Dermis microvascular lymphatic vessel endothelial cell (primary cell): ENCODE results near the gene NFE2L1. TPM values are rescaled to one million over a fixed set of nuclear protein-coding genes. Genes with fewer than 3 reads are reported as not detected.

Source experiments
- DNase-seq, 2 donors: peaks; one replicate each; pipeline versions ENCODE4 v3.0.0 to v3.0.0-alpha.2; 2010; ENCODE audit warnings: low read depth in 2 of 2
- total RNA-seq: library from RNA; depleted of rRNA; stranded (reverse); fragments of >200 nt; gene quantifications from 2 replicates; pipeline ENCODE4 v1.2.1, GENCODE V29; 2014

Gene NFE2L1
- total RNA-seq, 1 donor from 2014 or later, result 69.3 TPM

GRCh38 chr17:48047113-48047740 lies 932 bp upstream of the NFE2L1 start:
- DNase-seq, result no peak

- peak; percentile 76 to 96 for DNase-seq
Measured at GRCh38 chr17:48048384-48049126, 396 bp downstream of the NFE2L1 start.

GRCh38 chr17:48051283-48051682 lies 3.1 kb downstream of the NFE2L1 start:
- DNase-seq, result no peak

GRCh38 chr17:48051706-48052486 lies 3.7 kb downstream of the NFE2L1 start:
- peak; percentile 84 to 95 for DNase-seq

- DNase-seq, result peak; percentile 91 to 92
Measured at GRCh38 chr17:48052956-48053757, 5.0 kb downstream of the NFE2L1 start.

- no peak for DNase-seq
Measured at GRCh38 chr17:48053758-48054237, 5.6 kb downstream of the NFE2L1 start.

DNA sequence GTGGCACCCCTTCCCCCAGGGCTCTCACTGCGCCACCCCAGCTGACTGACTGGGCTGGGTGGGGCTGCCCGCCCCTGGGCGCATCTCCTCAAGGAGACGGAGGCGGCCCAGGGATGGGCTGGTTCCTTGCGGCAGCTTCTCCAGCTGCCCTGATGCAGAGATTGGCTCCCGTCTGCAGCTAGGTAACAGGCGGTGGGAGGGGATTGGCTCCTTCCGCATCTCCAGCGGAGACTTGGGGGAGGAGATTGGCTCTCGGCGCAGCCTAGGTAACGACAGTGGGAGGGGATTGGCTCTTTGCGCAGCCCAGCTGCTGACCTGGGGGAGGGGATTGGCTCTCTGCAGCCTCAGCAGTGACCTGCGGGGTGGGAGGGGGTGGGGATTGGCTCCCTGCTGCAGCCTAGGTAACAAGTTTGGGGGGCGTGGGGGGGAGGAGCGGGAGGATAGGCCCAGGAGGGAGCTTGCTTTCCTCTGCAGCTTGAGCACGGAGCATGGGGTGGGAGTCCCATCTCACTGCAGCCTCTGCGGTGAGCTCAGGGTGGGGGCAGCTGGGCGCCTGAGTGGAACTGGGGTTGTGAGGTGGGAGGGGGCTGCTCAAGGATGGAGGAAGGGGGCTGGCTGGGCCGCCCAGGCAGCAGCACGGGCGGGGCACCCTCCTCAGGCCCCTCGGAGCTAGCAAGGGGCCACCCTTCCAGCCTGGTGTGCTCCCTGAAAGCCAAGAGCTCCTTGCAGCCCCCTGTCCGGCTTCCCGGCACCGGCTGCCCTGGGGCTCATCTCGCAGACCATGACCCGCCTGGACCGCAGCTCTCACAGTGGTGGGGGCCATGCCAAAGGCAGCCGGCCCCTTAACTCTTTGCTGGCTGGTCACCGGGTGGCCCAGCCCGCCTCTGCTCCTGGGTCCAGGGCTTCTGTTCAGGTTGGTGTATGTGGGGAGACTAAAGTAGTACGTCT lies 6.4 kb downstream of the NFE2L1 start:
- DNase-seq, result peak in 1 of 2 donors; percentile 50

DNA sequence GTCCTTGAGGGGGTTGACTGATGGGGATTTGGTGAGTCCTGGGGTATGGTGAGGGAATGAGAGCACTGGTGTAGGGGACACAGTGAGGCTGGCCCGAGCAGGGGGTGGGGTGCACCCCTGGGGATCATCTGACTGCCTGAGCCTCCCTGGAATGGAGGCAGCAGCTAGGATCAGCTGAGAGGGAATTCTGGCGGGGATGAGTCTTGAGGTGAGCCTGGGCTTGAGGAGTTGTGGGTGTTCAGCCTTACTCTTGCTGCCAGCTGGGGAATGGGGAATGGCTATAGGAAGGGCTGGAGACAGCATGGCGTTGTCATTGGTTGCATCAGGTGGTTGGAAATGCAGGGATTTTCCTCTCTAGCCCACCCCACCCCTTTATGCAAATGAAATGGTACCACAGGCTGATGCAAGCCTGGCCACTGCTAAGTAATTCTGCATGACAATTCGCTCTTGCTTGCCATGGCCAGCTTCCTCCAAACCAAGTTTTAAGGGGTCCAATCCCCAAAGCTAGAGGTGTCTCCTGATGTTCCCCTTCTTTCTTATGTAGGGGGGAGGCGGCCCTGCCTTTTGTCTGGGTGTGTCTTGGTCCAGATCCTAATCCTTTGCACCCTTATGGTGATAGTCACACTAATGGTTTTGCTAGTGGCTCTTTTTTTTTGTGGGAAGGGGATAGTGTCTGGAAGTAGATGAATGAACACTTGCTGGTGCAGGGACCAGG lies 7.5 kb downstream of the NFE2L1 start:
- peak in 1 of 2 donors; percentile 53 for DNase-seq

GRCh38 chr17:48056246-48056745 lies 8.1 kb downstream of the NFE2L1 start:
- no peak for DNase-seq

- DNase-seq, result no peak
Measured at GRCh38 chr17:48056879-48057278, 8.7 kb downstream of the NFE2L1 start.

DNA sequence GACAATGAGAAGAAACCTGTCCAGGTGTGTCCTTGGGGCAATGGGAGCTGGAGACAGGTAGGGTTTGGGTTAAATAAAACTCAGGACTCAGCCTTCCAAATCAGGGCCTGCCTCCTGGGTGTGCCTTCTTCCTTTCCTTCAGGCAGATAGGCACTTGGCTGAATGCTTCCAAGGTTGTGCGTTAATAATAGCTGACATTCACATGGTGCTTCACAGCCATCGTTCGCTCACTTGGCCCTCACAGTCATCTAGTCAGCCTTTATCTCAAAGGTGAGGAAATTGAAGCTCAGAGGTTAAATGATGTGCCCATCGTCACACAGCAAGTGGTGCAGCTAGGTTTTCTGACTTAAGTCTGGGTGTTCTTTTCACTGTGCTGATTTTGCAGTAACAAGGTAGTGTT lies 9.5 kb downstream of the NFE2L1 start:
- no peak for DNase-seq

GRCh38 chr17:48058393-48059124 lies 10.4 kb downstream of the NFE2L1 start:
- no peak for DNase-seq

DNA sequence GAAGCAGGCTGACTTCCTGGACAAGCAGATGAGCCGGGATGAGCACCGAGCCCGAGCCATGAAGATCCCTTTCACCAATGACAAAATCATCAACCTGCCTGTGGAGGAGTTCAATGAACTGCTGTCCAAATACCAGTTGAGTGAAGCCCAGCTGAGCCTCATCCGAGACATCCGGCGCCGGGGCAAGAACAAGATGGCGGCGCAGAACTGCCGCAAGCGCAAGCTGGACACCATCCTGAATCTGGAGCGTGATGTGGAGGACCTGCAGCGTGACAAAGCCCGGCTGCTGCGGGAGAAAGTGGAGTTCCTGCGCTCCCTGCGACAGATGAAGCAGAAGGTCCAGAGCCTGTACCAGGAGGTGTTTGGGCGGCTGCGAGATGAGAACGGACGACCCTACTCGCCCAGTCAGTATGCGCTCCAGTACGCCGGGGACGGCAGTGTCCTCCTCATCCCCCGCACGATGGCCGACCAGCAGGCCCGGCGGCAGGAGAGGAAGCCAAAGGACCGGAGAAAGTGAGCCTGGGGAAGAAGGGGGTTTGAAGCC lies 11.0 kb downstream of the NFE2L1 start:
- no peak for DNase-seq

GRCh38 chr17:48060249-48060648 lies 12.1 kb downstream of the NFE2L1 start:
- DNase-seq, result no peak

GRCh38 chr17:48062273-48062672 lies 14.1 kb downstream of the NFE2L1 start:
- DNase-seq, result no peak

GRCh38 chr17:48064638-48065037 lies 16.5 kb downstream of the NFE2L1 start:
- no peak for DNase-seq

GRCh38 chr17:48066192-48066591 lies 18.0 kb downstream of the NFE2L1 start:
- no peak for DNase-seq

- peak in 1 of 2 donors; percentile 76 for DNase-seq
Measured at GRCh38 chr17:48066656-48067055, 18.5 kb downstream of the NFE2L1 start.
